GM18858 (cell line): ENCODE measurements around the gene RCVRN.
"Not testable (repeated sequence)": the region's sequence is repeated elsewhere in the genome, so short reads cannot be mapped to it uniquely, and the experiment has no call there.

Experiments
- ATAC-seq: cut with Tn5 transposase; IDR thresholded peaks from one replicate; pipeline ENCODE4 v1.9.1; 2021; ENCODE audit not compliant: unreplicated experiment

RCVRN gene

GRCh38 chr17:9922012-9922848, 17.2 kb upstream of the RCVRN start:
- ATAC-seq = no peak

GRCh38 chr17:9921216-9921615, 16.1 kb upstream of the RCVRN start:
- ATAC-seq = not testable (repeated sequence)

GRCh38 chr17:9918804-9919352, 13.8 kb upstream of the RCVRN start:
- ATAC-seq = no peak

- ATAC-seq = no peak
These were observed 13.3 kb upstream of the RCVRN start for GRCh38 chr17:9918352-9918751.

GRCh38 chr17:9917801-9918200, 12.7 kb upstream of the RCVRN start:
- no peak for ATAC-seq

GRCh38 chr17:9917131-9917530, 12.1 kb upstream of the RCVRN start:
- no peak for ATAC-seq

GRCh38 chr17:9916108-9916507, 11.0 kb upstream of the RCVRN start:
- ATAC-seq = no peak

GRCh38 chr17:9913476-9913875, 8.4 kb upstream of the RCVRN start:
- no peak for ATAC-seq

- no peak for ATAC-seq
These were observed 7.3 kb upstream of the RCVRN start for GRCh38 chr17:9912121-9913099.

- ATAC-seq = no peak
These were observed 6.0 kb upstream of the RCVRN start for GRCh38 chr17:9911089-9911488.

GRCh38 chr17:9908649-9909042, 3.6 kb upstream of the RCVRN start:
- no peak for ATAC-seq

GRCh38 chr17:9907883-9908648, 3.0 kb upstream of the RCVRN start:
- ATAC-seq = no peak

GRCh38 chr17:9907131-9907530, 2.1 kb upstream of the RCVRN start:
- ATAC-seq = no peak

GRCh38 chr17:9906616-9907015, 1.5 kb upstream of the RCVRN start:
- no peak for ATAC-seq

- no peak for ATAC-seq
These were observed 831 bp upstream of the RCVRN start for GRCh38 chr17:9905902-9906301.

- ATAC-seq = no peak
These were observed 594 bp downstream of the RCVRN start for GRCh38 chr17:9904277-9905077.

GRCh38 chr17:9902120-9902519, 3.0 kb downstream of the RCVRN start:
- ATAC-seq = no peak

- ATAC-seq = no peak
These were observed 4.3 kb downstream of the RCVRN start for GRCh38 chr17:9900784-9901183.

GRCh38 chr17:9900044-9900594, 5.0 kb downstream of the RCVRN start:
- no peak for ATAC-seq
